Cardiac muscle cell (in vitro differentiated cells and primary cell): ENCODE data around the gene TMEM214. TPM values are rescaled to one million over a fixed set of nuclear protein-coding genes. Genes with fewer than 3 reads are reported as not detected.

Experiments
- DNase-seq, 2 donors: peaks; one replicate each; pipeline versions ENCODE4 v3.0.0 to v3.0.0-alpha.2; 2010 to 2017; ENCODE audit warnings: low read depth in 1 of 2, low spot score in 1 of 2
- H3K27ac ChIP-seq: fragments of 200-600 bp; sonication (generic); 2 replicates; pipeline ENCODE4 v1.5.1; 2016
- H3K27me3 ChIP-seq: fragments of 200-600 bp; sonication (generic); 2 replicates; pipeline ENCODE4 v1.6.0; 2016; ENCODE audit warnings: control low read depth
- H3K36me3 ChIP-seq: fragments of 200-600 bp; sonication (generic); 2 replicates; pipeline ENCODE4 v1.5.1; 2016; ENCODE audit warnings: control low read depth
- H3K4me1 ChIP-seq: fragments of 200-600 bp; sonication (generic); 2 replicates; pipeline ENCODE4 v1.8.1; 2017; ENCODE audit warnings: low read depth, mild to moderate bottlenecking, mixed run types
- H3K4me3 ChIP-seq: fragments of 200-600 bp; sonication (generic); 2 replicates; pipeline ENCODE4 v1.5.1; 2016; ENCODE audit warnings: mild to moderate bottlenecking
- H3K9me3 ChIP-seq: fragments of 200-600 bp; sonication (generic); 2 replicates; pipeline ENCODE4 v1.5.1; 2017; ENCODE audit warnings: low read depth, mild to moderate bottlenecking, control low read depth
- CTCF ChIP-seq: IDR thresholded peaks from 2 replicates; pipeline ENCODE4 v1.5.1; 2012; ENCODE audit warnings: low read depth, mild to moderate bottlenecking, low read length
- polyA plus RNA-seq: library from polyadenylated mRNA; unstranded; fragments of >200 nt; fragmentation: Nextera tagmentation; extraction: Ambion mirVana; gene quantifications from 2 replicates; pipeline ENCODE4 v1.2.1, GENCODE V29; 2016
- total RNA-seq: library from RNA; depleted of rRNA; stranded (reverse); fragments of >200 nt; gene quantifications from 2 replicates; pipeline ENCODE4 v1.2.3, GENCODE V29; 2016

Gene TMEM214
- total and polyA plus RNA-seq, 2 experiments from 2014 or later: 38.9 to 66.3 TPM

GRCh38 chr2:27024812-27025211 is 8.0 kb upstream of the TMEM214 start:
- DNase-seq: no peak
- Histone ChIP-seq H3K4me1 (peaks cover 13% of the 10 kb centered on the region), H3K27ac (no peak overlapping the region), H3K36me3 (peaks cover 14% of the 10 kb centered on the region), H3K9me3 (no peaks in the 10 kb centered on the region), H3K4me3 (no peak overlapping the region), H3K27me3 (no peaks in the 10 kb centered on the region)
- TF ChIP-seq CTCF: peak; percentile 4

- H3K4me1 ChIP-seq: peaks cover 8% of the 10 kb centered on the region
- no peaks in the 10 kb centered on the region for H3K9me3 ChIP-seq
- H3K27me3 ChIP-seq: no peaks in the 10 kb centered on the region
- DNase-seq: no peak
- TF ChIP-seq CTCF: no peak
- no peak overlapping the region for H3K4me3 ChIP-seq
- H3K27ac ChIP-seq: no peak overlapping the region
- peaks cover 14% of the 10 kb centered on the region for H3K36me3 ChIP-seq
Measured at GRCh38 chr2:27025281-27025800, 7.4 kb upstream of the TMEM214 start.

- Histone ChIP-seq H3K4me3 (no peak overlapping the region), H3K36me3 (peaks cover 14% of the 10 kb centered on the region), H3K27me3 (no peaks in the 10 kb centered on the region), H3K4me1 (no peaks in the 10 kb centered on the region), H3K27ac (no peak overlapping the region), H3K9me3 (no peaks in the 10 kb centered on the region)
- no peak for TF ChIP-seq CTCF
- DNase-seq: no peak
Measured at GRCh38 chr2:27025861-27026851, 6.6 kb upstream of the TMEM214 start.

GRCh38 chr2:27027211-27027651 is 5.5 kb upstream of the TMEM214 start:
- Histone ChIP-seq H3K27me3 (no peaks in the 10 kb centered on the region), H3K27ac (no peak overlapping the region), H3K4me1 (no peaks in the 10 kb centered on the region), H3K36me3 (peaks cover 14% of the 10 kb centered on the region), H3K9me3 (no peaks in the 10 kb centered on the region), H3K4me3 (no peak overlapping the region)
- no peak for TF ChIP-seq CTCF
- no peak for DNase-seq

- Histone ChIP-seq H3K27me3 (no peaks in the 10 kb centered on the region), H3K36me3 (peaks cover 3% of the 10 kb centered on the region), H3K4me3 (no peak overlapping the region), H3K9me3 (no peaks in the 10 kb centered on the region), H3K27ac (no peak overlapping the region), H3K4me1 (peaks cover 5% of the 10 kb centered on the region)
- no peak for DNase-seq
- TF ChIP-seq CTCF: no peak
Measured at GRCh38 chr2:27029051-27029450, 3.7 kb upstream of the TMEM214 start.
